ENCODE data around the gene COL23A1.
"Not testable (repeated sequence)": the region's sequence is repeated elsewhere in the genome, so short reads cannot be mapped to it uniquely, and the experiment has no call there.

COL23A1 gene

GRCh38 chr5:178332210-178332641, 258.0 kb downstream of the COL23A1 start:
- no peak for DNase-seq

DNA sequence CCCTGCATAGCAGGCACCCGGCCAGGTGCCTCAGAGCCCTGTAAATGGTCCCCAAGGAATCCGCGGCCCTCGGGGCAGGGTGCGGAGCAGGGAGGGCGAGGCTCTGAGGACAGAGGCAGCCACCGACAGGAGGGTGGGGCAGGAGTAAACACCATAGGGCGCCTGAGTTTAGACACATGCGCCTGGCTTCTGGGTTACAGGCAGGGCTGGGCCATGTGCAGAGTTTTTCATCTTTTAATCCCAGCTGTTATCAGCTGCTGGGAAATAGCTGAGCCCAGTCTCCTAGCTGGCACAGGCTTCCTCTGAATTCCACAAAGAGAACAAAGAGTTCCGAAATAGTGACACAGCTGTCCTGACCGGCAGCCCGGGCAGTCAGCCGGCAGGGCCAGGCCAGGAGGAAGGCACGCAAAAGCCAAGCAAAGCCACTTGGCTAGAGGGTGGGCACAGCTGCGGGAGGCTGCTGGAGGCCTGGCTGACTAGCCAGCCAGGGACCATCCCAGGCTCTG, 258.6 kb downstream of the COL23A1 start:
- no peak for DNase-seq

DNA sequence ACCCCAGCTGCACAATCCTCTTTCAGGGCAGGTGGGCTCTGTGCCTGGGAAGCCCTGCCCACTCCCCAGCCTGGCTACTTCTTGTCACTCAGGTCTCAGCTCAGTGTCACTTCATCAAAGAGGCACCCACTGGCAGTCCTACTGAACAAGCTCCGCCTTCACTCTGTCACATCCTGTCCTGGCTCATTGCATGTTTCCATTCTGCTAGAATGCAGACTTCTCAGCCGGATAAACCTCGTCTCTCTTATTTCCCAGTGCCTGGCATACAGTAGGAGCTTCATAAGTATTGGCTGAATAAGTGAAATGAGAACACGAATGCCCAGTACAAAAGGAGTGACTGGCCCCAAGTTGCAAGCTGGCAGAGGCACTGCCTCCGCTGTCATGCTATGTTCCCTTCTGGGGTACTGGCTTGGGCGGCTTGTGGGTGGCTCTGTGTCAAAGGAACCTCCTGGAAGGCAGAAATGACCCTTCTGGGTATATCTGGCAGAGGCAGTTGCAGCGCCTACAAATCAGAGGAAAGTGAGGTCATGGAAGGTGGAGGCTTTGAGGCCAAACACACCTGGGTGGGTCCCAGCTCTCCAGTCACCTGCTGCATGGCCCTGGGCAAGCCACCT, 259.3 kb downstream of the COL23A1 start:
- no peak for DNase-seq

- DNase-seq: no peak
Observed at GRCh38 chr5:178328826-178329730, 261.1 kb downstream of the COL23A1 start.

GRCh38 chr5:178327931-178328711, 262.1 kb downstream of the COL23A1 start:
- DNase-seq: no peak

DNA sequence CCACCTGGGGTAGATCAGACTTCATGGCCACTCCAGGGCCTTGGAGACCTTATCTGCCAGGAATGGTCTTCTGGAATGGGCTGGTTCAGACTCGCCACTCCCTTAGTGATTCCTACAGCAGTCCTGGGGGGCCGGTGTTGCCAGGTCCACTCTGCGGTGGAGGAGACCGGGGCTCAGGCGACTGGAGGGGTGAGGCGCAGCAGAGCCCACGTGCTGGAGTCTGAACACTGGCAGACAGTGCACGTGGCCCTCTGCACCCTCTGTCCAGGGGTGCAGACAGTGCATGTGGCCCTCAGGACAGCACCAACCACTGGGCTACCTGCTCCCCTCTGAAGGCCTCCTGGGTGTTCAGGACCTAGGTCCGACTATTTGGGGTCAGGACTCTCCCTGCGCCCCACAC, 262.7 kb downstream of the COL23A1 start:
- no peak for DNase-seq

DNA sequence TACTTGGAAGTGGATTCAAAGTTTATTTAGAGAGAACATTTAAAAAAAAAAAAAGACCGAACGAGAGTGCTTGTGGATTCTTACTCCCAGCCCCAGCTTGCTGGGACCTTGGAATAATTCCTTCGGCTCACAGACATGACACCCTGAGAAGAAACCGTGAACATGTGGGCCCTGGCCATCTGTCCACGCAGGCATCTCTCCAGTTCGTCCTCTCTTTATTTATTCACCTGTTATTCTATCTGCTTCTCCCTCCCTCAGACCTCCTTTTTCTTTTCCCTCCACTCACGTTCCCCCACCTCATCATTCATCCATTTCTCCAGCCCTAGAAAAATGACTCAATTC, 263.8 kb downstream of the COL23A1 start:
- no peak for DNase-seq

GRCh38 chr5:178325679-178326373, 264.4 kb downstream of the COL23A1 start:
- DNase-seq: no peak

DNA sequence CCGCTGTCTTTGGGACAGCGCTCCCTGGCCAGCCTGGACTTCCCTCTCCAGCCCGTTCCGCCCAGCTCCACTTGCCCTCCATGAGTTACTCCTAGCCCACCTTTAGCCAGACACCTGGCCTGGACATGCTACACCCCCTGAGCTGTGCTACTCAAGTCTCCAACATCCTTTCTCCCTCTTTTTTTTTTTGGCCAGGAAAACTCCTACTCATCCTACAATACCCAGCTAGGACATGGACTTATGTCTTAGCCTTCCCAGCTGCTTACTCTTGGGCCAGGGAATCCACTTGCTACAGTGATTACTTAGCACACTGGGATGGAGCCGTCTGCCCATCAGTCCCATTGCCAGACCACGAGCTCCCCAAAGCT, 264.9 kb downstream of the COL23A1 start:
- no peak for DNase-seq

DNA sequence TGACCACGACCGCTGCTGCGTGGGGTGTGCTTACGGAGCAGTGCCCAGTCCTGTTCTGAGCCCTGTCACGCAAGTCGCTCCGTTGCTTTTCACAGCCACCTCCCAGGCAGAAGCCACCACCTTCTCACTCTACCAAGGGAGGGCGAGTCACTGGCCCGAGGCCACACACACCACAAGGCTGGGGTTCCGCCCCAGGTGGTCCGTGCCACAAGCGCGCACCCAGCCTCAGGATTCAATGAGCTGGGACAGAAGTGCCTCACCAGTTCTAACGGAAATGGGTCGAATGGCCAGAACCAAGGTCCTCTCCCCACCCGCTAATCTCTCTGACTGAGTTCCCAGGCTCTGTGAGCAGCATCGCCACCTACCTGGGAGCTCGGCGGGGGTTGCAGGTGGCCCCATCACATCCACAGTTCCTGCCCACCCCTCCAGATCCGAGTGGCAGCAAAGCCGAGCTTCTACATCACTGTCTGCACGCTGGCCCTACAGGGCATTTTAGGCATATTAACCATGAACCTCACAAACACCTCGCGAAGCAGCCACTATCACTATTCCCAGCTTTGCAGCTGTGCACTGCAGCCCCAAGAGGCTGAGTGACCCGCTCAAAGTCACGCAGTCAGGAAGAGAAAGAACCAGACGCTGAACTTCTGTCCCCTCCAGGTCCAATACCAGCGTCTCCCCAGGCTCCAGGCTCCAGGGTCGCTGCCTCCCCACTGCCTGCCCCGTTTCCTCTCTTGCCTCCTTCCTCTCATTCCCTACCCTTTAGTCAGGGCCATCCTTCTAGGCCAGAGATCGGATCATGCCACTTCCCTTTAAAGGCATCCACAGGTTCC, 265.5 kb downstream of the COL23A1 start:
- no peak for DNase-seq

DNA sequence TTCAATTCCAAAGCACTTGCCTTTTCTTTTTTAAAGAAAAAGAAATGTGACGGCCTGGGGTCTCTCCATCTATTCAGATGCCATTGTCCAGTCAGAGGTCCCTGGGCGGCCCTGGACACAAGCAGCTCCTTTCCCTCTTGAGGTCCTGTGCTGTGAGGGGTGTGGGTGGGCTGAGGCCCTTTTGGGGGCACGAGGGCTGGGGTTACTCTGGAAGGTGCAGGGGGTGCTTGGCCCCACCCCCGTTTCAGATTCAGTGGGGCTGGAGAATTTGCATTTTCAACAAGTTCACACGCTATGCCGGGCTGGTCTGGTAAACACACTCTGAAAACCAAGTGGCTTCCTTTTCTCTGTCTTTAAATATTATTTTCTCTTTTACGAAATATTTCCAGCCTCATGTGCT, 266.2 kb downstream of the COL23A1 start:
- no peak for DNase-seq

DNA sequence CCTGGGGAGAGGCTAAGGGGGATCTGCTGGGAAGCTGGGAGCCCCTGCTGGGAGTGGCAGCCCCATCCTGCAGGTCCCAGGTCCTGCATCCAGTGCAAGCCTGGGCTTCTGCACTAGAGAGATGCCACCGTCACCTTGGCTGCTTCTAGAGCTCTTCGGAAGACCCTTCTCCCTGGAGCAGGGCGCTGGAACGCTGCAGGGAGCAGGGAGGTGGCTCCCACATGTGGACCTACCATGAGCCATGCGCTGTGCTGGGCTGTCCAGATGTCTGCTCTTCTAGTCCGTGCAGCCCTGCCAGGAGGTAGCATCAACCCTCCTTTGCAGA, 266.7 kb downstream of the COL23A1 start:
- DNase-seq: no peak

DNA sequence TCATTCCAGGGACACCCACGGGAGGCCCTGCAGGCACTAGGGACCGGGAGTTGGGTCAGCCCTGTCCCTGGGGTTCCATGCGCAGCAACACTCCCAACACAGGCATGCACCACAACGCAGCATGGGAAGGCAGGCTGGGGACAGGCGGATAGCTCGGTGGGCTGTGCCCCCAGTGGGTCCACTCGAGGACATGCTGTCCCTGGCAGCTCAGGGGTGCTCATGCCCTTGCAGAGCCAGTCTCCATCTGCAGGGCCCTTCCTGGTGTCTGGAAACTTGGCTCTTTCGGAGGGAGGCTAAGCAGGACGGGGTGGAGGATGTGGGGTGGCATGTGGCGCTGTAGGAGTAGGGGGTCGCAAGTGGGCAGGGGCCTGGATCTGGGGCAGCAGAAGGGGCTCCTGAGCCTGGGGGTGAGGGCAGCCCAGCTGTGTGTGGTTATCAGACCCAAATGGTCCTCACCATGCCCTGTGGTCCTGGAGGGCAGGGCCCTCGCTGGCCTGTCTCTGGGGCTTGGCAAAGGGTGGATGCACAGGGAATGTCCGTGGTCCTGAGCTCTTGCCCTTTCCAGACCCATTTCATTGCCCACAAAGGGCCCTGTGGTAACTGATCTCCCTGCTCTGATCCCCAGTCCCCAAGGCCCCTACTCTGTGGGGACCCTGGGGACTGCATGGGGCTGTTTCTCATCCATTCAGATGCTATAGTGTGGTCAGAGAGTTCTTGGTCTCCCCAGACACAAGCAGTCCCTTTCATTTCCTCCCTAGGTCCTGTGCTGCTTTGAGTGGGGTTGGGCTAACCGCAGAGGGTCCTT, 267.3 kb downstream of the COL23A1 start:
- no peak for DNase-seq

GRCh38 chr5:178320281-178320855, 269.8 kb downstream of the COL23A1 start:
- DNase-seq: no peak

DNA sequence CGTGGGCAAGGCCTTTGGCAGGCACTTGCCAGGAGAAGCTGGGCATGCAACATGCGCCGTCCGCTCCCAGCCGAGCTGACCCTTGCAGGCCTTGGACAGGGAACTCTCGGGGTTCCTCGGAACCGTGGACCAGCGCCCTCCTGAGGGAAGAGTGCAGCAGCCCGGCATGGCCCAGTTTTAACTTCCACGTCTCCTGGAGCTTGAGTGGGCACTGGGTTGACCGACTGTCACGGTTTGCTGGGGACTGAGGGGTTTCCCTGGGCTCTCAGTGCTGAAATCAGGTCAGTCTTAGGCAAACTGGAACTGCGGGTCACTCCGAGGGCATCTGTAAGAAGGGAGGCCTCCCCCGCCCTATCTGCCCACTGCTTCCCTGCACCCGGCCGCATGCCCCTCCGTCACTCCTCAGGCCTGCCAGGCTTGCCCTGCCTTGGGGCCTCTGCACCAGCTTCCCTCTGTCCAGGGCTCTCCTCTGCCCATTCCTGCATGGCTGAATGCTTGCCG, 270.6 kb downstream of the COL23A1 start:
- DNase-seq: no peak

- no peak for DNase-seq
Observed at GRCh38 chr5:178318893-178319292, 271.3 kb downstream of the COL23A1 start.

- no peak for DNase-seq
Observed at GRCh38 chr5:178318382-178318781, 271.8 kb downstream of the COL23A1 start.

- not testable (repeated sequence) for DNase-seq
Observed at GRCh38 chr5:178317727-178318126, 272.5 kb downstream of the COL23A1 start.

GRCh38 chr5:178314961-178315820, 275.0 kb downstream of the COL23A1 start:
- DNase-seq: no peak
